ENCODE data around the gene GC.
"Not testable (repeated sequence)": the region's sequence is repeated elsewhere in the genome, so short reads cannot be mapped to it uniquely, and the experiment has no call there.

GC gene

DNA sequence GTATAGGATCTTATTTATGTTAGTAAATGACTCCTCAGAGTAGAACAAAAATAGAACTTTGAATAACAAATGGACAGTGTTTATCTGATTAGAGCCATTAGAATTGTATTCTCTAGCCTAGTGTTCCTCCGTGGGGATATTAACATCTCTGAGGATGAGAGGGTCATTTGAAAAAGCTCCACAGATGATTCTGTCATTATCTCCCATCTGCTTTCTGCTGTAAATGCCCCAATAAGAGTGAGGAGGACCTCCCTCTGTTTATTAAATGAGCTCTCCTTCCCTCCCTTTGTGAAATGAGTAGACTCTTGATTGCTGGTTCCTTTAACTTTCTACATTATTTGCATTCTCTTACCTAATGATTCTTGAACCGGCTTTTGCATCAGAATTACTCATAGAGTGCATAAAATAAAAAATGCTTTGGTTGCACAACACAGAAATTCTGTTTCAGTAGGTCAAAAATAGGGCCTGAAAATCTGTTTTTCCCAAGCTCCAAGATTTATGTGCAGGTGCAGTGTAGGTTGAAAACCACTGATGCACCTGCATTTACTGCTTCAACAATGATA lies 18.0 kb downstream of the GC start:
- DNase-seq: no peak

DNA sequence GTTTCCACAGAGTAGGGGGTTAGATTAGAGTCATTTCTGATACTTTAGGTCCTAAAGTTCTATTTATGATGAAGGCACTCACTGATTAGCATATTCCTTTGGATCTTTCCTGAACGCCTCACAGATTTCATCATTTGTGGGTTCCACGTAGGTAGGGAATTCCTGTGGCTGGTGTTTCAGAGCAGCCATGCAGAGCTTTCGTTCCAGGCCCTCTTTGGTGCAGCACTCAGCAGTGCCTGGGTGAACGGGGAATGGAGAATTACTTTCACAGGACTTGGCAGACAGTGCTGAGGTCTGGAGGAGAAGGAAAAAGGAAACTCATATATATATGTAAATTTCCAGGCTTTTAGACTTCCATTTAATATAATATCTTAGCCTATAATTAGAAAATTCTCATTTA lies 18.5 kb downstream of the GC start:
- DNase-seq: peak; percentile 28

DNA sequence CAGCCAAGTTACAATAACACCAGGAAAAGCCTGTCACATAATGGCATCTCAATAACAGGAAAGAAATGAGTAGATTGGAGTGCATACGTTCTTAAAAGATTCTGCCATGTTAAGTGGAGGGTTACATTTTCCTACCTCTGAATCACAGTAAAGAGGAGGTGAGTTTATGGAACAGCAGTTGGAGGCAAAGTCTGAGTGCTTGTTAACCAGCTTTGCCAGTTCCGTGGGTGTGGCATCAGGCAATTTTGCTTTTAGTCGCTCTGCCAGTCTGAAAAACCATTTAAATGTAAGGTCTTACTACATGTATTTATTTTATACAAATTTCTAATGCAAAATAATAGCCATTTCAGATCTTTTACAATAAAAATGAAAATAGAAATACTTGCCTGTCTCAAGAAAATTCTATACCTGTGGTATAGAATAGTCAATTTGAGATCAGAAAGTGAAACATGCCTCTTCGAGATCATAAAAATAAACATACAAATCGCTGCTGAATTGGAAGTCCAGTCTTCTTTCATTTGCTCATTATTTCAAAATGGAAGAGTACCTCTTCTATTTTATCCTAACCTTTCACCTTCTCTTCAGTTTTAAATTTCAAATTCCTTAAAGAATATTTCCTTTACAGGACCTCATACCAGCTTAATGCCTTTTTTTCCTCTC lies 31.4 kb downstream of the GC start:
- no peak for DNase-seq

DNA sequence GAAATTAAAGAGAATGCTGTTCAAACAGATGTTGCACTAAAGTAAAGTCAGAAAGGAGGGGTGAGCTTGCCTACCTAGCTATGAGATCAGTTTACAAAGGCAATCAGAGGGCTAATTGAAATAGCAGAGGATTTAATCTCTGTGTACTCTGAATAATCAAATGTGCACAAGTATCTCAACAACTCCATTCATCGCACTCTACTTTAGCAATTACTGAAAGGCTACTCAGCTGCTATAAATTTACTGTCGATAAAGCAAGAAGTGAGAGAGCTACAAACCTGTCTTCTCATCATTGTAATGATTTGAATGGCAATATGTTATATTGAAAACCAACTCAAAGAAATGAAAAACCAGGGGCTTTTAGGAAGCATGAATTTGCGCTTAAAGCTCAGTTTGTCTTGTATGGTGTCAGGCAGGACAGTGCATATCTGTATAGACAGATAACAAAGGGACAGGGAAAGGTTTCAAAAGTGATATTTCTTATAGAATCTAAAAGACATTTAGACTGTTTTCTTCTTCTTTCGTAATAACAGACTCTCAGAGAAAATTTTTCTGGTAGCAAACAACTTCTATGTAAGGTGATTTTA lies 34.8 kb downstream of the GC start:
- DNase-seq: no peak

DNA sequence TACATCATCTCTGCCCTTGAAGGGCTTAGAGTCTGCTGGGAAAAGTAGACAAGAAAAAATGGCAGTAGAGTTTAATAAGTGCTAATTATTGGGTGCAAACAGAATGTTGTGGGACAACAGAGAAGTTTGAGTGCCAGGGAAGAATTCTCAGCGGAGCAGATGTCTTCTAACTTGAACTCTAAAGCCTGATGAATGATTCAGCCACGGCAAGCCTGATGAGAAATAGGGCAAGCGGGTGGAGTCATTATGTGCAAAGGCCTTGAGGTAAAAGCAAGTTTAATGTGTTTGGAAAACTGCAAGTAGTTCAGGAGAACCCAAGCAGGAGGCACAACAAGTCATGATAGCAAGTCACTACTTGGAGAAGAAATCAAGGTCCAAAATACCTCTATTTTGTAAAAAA lies 37.5 kb downstream of the GC start:
- no peak for DNase-seq

DNA sequence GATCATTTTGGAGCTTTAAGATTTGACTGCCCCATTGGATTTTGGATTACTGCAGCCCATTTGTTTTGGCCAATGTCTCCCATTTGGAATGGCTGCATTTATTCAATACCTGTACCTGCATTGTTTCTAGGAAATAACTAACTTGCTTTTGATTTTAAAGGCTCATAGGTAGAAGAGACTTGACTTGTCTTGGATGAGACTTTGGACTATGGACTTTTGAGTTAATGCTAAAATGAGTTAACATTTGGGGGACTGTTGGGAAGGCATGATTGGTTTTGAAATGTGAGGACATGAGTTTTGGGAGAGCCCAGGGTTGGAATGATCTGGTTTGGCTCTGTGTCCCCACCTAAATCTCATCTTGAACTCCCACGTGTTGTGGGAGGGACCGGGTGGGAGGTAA lies 45.1 kb downstream of the GC start:
- not testable (repeated sequence) for DNase-seq

DNA sequence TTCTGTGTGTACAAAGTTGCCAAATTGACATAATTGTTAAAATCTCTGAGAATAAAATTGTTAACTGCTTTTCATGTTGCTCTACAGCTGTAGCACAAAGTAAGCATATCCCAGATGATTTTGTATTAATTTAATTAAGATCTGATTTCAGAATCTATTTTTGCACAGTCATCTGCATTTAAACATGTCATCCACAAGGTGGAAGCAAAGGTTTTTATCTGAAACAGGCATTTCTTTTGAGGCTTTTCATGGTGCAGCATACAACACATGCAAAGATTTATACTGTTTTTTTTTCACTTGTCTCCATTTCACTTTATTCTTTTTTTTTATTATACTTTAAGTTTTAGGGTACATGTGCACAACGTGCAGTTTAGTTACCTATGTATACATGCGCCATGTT lies 51.2 kb downstream of the GC start:
- peak; percentile 21 for DNase-seq

DNA sequence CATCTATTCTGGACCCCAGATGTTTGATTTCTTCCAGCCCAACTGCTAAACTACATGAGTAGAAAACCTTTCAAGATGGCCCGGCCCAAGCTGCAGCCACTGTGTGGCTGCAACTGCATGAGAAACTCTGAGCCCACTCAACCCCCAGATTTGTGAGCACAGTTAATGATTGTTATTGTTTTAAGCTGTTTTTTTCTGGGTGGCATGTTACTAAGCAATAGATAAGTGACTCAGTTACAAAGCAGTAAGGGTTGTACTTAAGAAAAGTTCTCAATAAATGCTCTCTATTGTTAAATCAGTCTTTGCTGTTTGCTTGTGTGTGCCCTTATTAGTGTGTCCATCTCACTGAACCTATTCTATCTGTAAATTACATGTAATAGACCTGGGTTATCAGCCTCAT lies 51.8 kb downstream of the GC start:
- no peak for DNase-seq

DNA sequence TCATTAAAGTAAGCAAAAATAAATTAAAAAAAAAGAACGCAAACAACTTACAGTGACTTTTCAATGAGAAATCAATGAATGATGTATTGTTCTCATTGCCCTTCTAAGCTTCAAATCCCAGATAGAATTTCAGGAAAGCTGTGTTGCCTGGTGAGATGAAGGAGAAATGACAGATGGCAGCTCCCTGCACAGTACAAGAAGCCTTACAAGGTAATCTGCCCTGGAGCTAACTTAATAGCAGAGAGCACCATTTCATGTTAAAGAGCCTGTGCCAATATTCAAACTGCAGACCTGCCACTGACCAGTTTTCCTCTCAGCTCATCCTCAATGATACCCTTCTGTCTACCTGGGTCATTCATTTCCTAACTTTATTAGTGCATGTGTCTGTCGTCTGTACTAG lies 54.0 kb downstream of the GC start:
- no peak for DNase-seq

DNA sequence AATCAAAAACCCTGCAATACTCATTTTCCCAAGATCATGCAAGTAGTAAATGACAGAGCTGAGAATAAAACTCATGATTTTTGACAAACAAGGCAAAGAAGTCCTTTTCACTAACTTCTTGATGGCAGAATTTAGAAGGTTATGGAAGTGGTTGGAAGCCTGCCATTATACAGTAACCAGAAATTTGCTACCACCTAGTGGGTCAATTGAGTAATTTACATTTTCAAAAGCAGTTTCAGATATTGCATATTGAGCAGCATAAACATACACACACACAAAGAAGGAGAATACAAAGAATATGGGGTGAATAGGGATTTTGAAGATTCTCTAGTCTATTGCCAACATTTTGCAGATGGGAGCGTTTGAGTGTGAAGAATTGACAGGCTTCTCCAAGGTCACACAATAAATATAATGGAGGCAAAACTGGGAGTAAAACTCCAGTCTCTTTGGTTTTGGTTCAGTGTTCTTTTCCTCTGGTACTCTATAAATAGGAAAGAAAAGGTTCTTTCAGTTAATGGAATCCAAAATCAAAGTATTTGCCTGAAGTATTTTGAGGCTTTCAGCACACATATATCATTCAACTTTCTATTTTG lies 70.2 kb downstream of the GC start:
- DNase-seq: peak; percentile 56

DNA sequence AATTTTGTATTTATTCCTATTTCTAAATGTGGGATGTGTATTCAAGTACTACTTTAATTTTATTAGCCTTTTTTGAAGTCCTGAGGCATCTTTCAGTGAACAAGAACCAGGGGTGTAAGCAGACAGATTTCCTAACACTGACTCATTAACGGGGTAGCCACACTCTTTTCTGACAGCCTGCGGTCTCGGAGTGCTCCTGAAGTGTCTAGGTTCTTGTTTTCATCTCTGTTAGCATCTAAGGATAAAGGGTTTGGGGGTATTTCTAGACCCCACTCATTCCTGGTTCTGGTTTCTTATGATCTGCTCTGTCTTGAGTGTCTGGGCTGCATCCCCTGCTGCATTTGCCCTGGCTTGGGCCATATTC lies 71.9 kb downstream of the GC start:
- DNase-seq: peak; percentile 3

DNA sequence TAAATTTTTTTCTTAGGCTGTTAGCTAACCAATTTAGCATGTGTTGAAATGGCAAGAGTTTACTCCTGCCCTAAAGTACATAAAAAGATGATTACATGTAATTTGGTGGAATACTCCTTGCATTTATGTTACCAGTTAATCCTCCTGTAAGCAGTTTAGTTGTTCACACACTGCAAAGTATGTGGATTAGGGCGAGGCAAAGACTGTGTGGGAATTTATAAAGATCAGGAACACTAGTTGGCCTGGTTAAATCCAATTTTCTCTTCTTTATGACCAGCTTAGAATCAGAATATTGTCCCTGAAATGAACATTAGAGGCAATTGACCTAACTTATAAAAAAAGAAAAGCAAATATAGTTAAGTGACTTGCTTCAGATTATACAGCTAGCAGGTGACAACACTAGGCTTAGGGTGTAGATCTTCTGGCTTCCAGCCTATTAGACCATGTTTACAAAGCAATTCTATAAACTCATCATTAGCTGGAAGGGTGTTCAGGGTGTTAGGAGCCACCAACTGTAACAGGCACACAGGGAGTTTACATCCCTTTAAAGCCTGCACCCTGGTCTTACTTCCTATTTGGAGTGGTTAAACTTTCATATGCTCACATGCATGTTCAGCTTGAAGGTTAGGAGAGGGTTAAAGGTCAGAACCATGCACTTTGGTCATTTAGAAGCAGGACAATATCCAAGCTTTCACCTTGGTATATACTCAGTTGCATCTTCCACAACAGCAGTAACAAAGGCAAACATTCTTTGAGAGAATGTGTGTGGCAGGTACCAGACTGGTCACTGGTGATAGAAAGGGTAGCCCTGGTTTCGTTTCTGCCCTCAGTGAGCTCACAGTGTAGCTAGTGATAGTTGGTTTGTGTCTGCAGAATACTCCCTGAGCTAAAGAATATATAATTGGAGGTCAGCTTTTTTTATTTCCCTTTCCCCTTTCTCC lies 72.6 kb downstream of the GC start:
- no peak for DNase-seq

DNA sequence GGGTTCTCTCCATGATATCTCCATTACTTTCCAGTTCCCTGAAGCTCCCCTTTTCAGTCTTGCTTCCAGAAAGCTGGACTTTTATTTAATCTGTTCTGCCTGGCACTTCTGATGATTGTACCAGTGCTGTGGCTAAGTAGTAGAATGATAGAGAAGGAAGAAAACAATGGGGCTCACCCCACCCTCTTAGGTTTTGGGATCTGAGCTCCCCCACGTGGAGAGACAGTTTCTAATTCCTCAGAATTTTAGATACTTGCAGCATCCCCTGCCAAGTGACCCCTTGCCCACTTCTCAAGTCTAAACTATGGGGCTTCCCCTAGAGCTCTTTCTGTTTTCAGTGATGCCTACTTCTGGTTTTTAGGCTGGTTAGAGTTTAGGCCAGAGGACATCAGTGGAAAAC lies 73.9 kb downstream of the GC start:
- no peak for DNase-seq

DNA sequence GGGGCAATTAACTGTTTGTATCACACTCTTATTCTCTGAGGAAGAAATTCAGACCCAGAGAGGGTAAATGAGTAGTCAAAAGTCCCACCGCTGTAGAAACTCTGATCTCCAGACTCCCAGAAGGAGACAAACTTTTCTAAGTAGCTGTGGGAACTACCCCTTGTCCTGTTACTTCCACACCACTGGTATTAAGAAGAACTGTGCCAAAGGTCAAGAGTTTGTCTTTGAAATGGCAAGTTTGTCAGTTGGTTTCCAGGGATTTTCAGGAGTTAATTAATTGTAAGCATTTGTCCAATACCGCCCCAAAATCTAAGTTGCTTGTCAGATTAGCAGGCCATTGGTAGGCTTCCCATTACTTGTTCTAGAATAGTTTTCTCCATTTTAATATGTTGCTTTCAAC lies 85.7 kb downstream of the GC start:
- no peak for DNase-seq

DNA sequence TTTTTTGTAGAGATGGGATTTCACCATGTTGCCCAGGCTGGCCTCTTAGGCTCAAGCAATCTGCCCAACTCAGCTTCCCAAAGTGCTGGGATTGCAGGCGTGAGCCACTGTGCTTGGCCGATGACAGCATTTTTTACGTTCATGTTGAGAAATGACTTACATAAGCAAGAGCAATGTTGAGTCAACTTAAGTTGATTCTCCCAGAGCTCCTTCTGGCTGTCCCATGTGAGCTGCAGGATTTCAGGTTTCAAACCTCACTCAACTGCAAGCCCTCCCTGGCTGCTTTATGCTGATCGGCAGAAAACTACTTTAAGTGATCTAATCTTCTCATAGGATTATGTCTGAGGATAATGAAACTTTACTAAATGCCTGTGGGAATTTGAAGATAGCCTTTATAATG lies 86.8 kb downstream of the GC start:
- DNase-seq: no peak

DNA sequence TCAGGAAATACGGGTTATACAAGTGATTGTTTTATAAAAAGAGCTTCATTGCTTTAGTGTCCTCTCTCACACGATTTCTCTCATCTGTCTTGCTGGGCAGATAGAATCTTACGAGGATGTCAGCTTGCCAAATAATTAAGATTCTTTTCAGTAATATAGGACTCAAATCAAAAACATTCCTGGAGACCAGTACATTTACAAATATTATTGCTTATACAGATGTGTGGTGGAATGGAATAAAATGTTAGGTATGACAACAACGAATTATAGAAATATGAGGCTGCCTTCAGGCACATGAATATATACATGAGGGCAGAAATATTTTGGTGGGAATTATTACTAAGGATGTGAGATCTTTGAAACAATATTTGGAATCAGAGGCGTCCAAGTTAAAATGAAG lies 88.9 kb downstream of the GC start:
- DNase-seq: peak; percentile 18

DNA sequence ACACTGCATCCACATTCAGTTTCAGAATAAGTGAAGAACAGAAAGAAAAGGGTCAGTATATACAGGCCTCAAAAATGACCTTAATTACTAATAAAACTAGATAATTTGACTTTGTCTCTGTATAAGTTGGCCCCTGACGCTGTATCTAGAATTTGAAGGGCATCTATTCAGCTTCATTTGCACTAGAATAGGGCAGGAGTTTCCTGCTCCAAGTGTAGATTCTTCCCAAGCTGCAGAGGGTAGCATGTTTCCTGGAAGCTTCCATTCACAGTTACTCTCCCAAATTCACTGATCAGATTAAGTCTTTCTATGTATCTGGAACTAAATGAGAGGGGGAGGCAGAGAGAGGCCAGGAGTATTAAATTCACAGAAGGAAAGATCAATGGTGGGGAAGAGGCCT lies 90.9 kb downstream of the GC start:
- no peak for DNase-seq

DNA sequence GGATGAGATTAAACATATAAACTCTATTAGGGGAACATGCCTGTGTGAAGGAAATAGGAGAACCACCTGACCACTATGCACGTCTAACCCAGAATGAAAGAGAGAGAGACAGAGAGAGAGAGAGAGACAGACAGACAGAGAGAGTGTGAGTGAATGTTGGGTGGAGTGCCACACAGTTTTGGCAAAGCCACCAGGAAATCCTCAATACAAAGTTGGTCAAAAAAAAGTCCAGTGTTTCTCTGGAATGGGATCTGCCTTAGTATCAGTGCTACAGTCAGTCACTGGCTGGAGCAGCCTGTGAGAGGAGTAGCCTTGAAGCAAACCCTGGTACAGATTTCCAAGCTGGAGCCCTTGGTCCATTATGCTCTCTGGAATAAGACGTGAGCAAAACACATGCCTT lies 91.7 kb downstream of the GC start:
- no peak for DNase-seq

Measured in fibroblast of skin of abdomen (primary cell).